HG02763 (cell line): ENCODE measurements around the gene ADCY4.

Source experiments
- ATAC-seq: cut with Tn5 transposase; IDR thresholded peaks from one replicate; pipeline ENCODE4 v1.9.1; 2021; ENCODE audit warnings: mild to moderate bottlenecking, moderate library complexity; ENCODE audit not compliant: unreplicated experiment

The ADCY4 gene

DNA sequence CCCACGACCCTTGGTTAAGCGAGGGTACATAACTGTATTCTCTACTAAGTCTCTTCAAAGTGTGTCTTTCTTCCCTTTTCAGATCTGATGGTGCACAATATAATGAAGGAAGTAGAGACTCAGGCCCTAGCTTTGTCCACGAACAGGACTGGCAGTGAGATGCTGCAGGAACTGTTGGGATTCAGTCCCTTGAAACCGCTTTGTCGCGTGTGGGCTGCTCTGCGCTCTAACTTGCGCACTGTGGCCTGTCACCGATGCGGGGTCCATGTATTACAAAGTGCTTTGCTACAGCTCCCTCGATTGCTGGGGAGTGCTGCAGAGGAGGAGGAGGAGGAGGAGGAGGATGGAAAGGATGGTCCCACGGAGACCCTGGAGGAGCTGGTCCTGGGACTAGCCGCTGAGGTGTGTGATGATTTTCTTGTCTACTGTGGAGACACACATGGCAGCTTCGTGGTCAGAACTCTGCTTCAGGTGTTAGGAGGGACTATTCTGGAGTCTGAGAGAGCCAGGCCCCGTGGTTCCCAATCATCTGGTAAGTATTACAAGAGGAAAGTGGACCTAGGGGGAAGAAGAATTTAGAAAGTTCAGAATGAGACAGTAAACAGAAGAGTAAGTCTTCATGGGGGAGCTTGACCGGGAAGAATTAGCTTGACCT, 34.4 kb downstream of the ADCY4 start:
- ATAC-seq = no peak

DNA sequence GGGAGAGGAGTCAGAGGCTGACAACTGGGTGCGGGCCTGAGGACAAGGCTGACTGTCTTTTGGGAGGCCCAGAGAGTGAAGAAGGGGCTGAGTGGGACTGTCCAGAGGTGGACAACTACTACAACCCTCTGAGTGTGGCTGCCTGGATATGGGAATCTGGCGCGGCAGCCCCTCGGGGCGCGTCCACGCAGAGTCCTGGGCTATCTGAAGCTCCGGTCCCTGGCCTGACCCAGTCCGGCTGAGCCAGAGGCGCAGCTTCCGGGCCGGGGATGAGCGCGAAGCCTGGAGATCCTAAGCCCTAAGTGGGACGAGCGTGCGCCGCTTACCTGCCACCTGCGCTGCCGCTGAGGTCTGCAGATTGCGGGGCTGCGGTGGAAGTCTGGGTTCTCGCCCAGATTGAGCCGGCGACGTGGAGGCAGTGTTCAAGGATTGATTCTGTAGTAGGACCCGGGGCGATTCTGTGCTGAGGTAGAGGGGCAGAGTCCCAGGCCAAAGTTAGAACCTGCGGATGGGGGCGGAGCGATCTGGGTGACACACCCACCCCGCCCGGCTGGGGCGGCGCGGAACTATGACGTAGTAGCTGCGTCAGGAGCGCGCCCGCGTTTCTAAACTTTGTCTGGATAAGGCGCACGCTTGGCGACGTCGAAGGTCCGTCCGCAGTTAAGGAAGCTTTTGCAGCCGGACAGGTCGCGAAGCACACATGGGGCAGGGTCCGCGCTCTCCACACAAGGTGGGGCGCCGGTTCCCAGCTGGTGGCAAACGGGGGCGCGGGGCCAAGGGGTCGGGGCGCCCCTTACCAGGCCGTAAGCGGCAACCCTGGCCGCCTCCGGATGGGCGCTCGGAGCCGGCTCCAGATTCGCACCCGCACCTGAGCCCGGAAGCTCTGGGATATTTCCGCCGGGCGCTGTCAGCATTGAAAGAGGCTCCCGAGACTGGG, 35.3 kb downstream of the ADCY4 start, which contains the start of the genes DHRS1 and NOP9:
Gene DHRS1, minus strand, starts transcription at position 526 of the 937 bp plus-strand sequence. CDS start 674 bp downstream, outside the sequence.
Gene NOP9, plus strand, starts transcription at position 596 of the 937 bp plus-strand sequence. Its CDS starts 105 bp downstream, at position 701.
- ATAC-seq = peak; percentile 68

DNA sequence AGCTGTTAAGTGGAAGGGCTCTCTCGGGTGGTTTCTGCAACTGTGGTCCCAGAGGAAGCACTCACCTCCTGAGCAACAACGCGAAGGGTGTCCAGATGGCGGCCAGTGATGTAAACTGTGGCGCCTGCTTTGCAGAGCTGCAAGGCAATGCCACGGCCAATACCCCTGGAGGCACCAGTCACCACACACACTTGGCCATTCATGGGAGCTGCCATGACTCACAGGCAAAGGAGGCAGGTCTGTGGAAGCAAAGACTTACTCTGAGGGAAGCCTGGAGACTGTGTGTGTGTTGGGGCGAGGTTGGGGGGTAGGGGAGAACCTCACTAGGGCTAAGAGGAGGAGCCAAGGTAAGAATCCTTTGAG, 36.0 kb downstream of the ADCY4 start:
- no peak for ATAC-seq

DNA sequence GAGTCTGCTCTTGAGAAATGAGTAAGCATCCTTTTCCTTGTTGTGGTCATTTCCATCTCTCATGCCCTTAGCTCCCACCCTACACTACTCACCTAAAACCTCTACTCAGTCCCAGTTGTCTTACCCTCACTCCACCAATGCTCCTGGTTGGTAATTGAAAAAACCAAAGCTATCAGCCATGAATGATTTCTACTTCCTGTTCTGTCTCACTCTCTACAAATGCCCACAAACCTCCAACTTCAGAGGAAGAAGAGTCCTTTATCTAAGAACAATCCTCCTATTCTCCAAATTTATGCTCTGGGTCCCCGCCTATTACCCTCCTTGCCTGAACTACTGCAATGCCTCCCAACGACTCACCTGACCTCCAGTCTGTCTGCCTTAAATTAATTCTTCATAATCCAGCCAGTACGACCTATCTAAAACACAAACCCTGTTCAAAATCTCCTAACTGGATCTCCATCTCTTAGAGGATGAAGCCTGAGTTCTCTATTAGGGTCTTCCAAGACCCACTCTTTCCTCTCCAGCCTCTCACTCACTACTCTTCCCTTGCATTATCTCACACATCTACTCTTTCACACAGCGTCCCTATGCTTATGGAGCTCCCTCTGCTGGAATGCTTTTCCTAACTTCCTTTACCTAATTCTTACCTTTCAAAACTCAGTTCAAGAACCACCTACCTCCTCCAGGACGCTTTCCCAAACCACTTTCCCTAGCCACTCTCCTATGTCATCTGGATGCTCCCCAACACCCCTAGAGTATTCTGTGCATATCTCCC, 37.5 kb downstream of the ADCY4 start:
- ATAC-seq = peak; percentile 5

DNA sequence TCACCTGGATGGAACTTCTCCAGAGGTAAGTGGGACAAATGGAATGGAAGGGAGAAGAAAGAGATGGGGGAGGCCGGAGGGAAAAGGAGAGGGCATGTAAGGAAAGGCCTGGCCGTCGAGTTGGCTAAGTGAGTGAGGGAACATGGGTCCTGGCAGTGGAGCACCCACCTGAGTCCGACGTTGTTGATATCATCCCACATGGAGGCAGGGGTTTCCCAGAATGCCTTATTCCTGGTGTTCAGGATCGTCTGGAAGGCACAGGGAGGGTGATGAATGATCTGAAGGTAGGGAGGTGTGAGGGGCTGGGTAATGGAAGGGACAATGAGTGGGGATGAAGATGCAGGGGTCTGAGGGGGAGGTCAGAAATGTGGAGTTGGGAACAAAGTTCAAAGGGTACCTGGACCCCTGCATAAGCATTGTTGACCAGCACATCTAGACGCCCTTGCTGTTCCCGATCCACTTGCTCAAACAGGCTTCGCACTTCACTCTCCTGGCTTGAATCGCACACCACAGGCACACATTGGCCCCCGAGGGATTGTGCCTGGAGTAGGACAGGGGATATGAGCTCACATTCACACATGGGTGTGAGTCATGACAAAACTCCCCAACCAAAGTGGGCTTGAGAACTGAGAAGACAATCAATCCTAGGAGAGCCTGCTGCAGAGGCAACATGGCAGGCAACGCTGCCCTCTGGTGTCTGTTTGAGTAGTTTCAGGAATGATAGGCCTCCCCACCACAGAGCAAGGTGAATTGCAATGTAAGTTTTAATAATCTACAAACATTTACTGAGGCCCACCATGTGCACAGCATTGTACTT, 38.3 kb downstream of the ADCY4 start:
- ATAC-seq = peak; percentile 42

DNA sequence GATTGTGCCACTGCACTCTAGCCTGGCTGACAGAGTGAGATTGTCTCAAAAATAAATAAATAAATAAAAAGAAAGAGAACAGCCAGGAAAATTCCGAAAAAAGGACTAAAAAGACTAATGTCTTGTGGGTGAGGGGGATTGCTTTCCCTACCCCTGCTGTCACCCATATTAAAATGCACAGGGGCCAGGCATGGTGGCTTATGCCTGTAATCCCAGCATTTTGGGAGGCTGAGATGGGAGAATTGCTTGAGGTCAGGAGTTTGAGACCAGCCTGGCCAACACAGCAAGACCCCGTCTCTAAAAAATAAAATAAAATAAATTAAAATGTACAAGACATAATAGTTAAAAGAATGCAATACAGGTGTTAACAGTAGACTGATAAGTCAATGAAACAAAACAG, 41.3 kb downstream of the ADCY4 start:
- ATAC-seq = no peak

DNA sequence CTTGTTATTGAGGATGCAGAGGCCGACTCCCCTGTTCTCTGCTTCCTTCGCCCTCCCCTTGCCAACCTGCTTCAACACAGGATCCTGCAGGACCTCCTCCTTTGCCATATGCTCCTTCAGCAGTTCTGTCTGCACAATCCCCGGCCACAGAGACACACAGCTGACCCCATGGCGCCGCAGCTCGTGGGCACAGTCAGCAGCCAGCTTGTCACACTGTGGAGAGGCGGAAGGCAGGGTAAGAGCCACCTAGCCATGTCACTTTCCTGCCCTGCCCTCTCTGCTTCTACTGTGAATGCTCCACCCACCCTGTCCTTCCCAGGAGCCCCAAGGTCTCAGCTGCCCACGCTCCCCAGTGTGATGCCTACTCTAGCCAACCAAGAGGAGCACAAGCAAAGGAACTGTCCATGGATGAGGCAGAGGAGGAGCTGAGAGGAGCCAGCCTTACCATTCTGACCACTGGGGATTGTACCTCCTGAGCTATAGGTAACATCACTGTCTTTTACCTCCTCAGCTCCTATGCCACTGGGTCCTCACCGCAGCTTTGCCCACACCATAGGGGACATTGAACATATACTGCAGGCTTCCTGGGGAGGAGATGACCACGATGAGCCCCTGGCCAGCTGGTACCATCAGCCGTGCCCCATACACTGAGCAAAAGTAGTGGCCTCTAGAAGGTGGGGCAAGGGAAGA, 42.6 kb downstream of the ADCY4 start:
- ATAC-seq = no peak

DNA sequence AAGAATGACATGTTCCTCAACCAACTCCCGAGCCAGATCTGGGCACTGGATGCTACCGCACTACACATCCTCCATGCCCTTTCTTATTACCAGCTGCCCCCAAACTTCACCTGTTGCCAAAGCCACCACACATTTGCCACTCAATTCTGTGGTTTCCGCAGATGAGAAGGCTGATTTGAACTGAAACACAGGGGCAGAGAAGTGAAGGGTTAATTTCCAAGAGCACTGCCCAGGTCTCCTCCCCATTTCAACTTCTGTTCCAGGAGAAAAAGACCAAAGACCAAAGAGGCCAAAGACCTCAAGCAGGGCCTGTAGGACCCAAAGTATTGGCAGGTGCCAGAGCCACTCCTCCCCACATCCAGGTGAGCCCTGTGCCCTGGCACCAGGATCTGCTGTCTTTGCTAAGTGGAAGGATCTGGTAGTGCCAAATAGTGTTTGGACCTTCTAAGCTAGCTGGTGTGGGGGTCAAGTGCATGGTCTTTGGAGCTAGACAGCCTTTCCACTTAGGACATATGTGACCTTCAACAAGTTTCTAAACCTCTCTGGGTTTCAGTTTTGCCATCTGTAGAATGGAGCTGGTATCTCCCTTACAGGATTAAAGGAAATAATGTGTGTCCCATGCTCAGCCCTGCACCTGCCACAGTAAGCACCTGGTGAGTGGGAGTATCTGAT, 43.3 kb downstream of the ADCY4 start:
- ATAC-seq = no peak

DNA sequence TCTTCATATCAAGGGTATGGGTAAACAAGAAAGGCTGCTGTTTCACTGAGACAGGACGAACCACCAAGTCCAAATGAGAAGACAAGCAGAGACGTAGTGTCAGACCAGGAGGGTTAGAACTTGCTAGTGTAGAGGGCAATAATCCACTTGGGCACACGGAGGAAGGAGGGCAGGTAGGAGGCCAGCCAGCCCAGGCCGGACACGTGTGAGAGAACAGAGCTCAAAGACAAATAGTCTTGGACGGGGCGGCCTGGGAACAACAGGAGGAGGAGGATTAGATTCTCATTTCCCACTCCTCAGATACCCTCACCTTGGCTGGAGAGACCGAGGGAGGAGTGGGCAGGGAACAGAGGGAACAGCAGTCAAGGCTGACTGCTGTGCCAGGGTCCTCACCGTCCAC, 44.1 kb downstream of the ADCY4 start:
- ATAC-seq = no peak

DNA sequence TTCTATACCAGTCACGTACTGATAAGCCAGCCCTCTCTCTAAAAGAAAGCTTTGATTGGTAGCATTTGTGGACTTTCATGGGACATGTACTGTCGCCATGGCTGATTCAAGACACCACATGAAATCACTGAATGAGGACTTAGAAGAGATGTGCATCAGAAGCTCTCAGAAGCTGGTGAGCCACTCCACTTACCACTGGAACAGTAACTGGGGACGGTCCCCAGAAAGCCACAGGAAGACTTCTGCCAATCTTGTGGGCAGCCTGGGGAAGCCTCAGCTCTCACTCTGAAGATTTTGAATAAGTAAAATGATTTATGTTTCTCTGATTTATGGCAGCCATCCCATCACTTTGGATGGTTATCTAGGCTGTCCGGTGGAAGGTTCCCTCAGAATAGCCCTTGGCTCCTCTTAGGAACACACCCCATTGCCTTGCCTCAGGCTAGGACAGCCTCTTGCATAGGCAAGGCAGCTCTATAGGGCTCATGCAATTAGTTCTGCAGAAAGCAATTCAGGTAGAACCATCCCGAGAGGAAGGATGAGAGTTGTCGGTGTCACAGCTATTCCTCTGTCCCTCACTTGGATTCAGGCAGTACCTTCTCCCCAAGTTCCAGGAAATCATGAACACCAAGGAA, 45.1 kb downstream of the ADCY4 start:
- ATAC-seq = no peak

DNA sequence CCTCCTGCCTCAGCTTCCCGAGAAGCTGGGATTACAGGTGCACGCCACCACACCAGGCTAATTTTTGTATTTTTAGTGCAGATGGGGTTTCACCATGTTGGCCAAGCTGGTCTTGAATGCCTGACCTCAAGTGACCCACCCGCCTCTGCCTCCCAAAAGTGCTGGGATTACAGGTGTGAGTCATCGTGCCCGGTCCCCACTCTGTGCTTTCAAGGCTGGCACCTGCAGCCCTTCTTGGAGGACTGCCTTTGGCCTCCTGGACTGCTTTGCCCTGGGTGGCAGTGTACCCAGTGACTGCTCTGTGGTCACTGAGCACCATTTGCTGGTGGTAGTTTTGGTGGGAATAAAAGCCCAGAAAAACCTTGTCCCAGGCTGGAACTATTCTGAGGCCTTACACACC, 47.9 kb downstream of the ADCY4 start:
- no peak for ATAC-seq

DNA sequence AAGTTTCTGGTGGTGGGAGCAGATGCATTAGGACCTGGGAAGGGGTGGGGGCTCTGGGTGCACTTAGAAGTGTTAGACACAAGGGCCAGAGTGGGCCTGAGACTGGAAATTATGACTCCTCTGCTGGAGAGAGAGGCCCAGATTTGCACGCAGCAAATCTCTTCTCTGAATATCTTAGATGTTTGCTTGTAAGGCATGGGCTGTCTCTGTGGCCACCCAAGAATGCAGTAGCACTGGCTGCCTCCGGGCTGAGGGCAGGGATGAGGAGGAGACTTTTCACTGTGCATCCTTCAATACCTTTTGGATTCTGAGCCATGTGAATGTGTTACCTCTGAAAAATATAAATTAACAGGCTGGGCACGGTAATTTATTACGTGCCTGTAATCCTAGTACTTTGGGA, 49.5 kb downstream of the ADCY4 start:
- no peak for ATAC-seq

DNA sequence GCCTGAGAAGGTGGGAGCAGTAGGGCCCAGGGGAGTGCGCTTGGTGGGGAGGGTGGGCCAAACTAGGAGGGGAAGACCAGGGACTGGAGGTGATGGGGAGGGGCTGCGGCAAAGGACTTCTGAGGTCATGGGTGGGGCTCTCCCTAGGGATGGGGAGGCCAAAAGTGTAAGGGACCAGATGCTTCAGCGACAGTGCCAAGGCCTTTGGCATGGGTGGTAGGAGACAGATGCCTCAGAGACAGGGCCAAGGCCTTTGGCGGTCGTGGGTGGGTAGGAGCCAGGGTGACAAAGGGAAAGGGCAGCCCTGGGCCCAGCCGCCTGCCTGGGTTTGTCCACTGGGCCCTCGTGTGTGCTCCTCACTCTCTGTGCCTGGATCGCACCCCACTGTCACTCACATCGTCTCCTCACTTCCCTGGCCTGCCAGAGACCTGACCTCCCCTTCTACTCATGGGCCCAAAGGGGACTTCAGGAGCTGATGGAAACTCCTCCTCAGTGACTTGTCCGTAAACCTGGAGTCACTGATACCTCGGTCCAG, 50.3 kb downstream of the ADCY4 start:
- ATAC-seq = no peak

DNA sequence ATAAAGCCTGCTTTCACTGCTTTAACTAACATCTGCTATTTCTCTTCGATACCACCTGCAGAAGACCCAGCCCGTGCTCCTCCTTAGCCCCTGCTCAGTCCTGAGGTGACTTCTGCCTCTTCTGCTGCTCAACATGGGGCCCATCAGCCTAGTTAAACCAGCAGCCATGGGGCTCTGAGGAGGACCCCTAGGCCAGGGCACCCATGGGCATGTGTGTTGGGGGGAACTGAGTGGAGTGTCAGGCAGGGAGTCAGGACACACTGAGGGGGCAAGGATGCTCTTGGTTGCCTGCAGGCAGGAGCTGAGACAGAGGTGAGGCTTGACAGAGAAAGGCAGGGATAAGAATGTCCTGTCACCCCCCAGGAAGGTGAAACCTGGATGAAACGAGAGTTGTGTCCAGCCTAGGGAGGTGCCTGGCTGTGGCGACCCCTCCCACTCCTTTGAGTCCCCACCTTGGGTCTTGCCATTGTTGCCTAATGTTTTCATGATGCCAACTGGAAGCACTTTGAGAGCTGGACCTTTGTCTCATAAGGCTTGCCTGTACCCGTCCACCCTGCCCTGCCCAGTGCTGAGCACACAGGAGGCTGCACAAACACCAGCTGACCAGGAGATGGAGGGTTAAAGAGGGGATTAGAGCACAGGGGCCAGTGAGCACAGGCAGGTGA, 50.9 kb downstream of the ADCY4 start:
- ATAC-seq = no peak

DNA sequence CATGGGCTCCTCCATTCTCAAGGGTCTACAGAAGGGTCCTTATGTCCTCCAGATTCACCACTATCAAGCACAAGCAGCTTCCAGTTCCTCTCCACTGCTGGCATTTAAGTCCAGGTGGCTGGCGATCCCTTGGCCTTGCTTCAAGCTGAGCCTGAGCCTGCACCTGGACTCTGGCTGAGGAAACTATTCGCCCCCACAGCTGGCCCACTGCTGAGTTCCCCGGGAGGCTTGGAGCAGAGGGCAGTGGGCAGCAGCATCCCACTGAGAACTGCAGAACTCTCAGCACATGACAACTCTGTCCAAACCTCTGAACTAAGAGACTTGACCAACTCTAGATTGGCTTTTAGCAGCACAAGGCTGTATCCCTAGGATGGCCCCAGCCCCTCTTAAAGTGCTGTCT, 52.1 kb downstream of the ADCY4 start:
- ATAC-seq = no peak

DNA sequence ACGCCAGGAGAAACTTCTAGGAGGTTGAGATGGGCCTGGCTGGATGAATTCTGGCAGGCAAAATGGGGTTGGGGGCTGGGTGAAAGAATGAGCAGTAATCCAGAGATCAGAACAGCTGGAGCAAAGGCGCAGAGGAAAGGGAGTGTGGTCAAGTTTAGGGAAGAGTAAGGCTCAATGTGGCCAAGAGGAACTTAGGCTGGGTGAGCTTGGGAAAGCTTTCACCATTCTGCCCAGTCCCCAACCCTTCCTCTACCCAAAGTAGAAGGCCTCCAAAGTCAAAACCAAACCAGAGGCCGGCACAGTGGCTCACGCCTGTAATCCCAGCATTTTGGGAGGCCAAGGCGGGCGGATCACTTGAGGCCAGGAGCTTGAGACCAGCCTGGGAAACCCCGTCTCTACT, 53.2 kb downstream of the ADCY4 start:
- ATAC-seq = no peak

DNA sequence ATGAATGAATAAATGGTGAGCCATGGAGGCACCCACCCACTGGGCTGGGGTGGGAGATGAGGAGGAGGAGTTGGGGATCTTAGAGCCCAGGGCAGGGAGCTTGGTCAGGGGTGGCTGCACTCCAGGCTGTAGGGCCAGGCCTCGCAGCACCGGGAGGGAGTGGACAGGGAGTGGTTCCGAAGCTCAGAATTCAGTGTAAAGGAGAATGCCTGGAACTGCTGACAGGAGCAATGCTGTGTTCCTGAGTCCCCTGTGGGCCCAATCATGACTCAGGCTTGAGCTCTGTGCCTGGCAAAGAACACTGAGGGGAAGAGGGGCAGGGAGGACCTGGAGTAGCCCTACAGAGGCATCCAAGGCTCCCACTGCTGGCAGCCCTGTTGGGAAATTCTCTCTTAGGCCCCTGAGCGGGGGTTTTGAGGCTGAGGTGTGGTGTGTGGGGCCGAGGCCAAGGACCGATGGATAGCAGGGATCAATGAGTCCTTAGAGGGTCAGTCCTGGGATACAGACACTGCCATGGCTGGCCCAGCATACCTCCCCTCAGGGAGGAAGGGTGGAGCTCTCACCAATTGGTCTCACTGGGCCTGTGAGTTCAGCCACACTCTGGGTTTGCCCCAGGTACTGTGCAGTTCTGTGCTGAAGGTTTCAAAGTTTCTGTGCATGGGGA, 53.9 kb downstream of the ADCY4 start:
- ATAC-seq = no peak
